ENCODE measurements around the gene GRIK3.

The GRIK3 gene

GRCh38 chr1:37036667-37037053 lies 2.3 kb upstream of the GRIK3 start:
- Histone ChIP-seq H3K56ac (ENCODE audit: low read length) (no peak overlapping the region), H3K9ac (ENCODE audit: low read length) (peak overlapping the region; percentile 37), H3K4me1 (ENCODE audit: control insufficient read depth, low read depth, low read length) (peaks cover 6% of the 10 kb centered on the region), H4K5ac (ENCODE audit: low read length) (no peak overlapping the region), H3K27ac (ENCODE audit: low read depth, low read length) (no peak overlapping the region), H3K4ac (ENCODE audit: low read depth, low read length) (no peak overlapping the region), H4K8ac (ENCODE audit: low read depth, low read length) (no peak overlapping the region), H2BK5ac (ENCODE audit: low read length) (no peak overlapping the region), H3K79me2 (ENCODE audit: control insufficient read depth, insufficient read depth, low read length) (no peaks in the 10 kb centered on the region), H2BK15ac (replicated peaks; ENCODE audit: low read depth) (no peak overlapping the region), H3K18ac (ENCODE audit: low read length) (peak overlapping the region; percentile 4), H3K4me2 (ENCODE audit: low read length) (peak overlapping the region; percentile 11), H3K27me3 (ENCODE audit: insufficient read depth, low read length, poor library complexity) (peaks cover 23% of the 10 kb centered on the region), H3K4me3 (ENCODE audit: low read length) (no peak overlapping the region), H2AK5ac (ENCODE audit: low read length) (no peak overlapping the region), H3K36me3 (ENCODE audit: control insufficient read depth, insufficient read depth, low read length) (no peaks in the 10 kb centered on the region), H2BK120ac (ENCODE audit: low read depth, low read length) (no peak overlapping the region), H3K79me1 (ENCODE audit: low read length) (no peaks in the 10 kb centered on the region), H3K23ac (ENCODE audit: low read length) (no peak overlapping the region)
- no peak for DNase-seq
- no CpG with 5 or more reads among the region's 13 CpGs for WGBS (ENCODE audit: extremely low coverage, insufficient coverage, low lambda C conversion rate)

- H3K27ac ChIP-seq (ENCODE audit: low read depth, low read length), result no peak overlapping the region
- H2BK5ac ChIP-seq (ENCODE audit: low read length), result no peak overlapping the region
- peaks cover 6% of the 10 kb centered on the region for H3K4me1 ChIP-seq (ENCODE audit: control insufficient read depth, low read depth, low read length)
- no peaks in the 10 kb centered on the region for H3K79me1 ChIP-seq (ENCODE audit: low read length)
- peak overlapping the region; percentile 62 for H3K4me2 ChIP-seq (ENCODE audit: low read length)
- no CpG with 5 or more reads among the region's 20 CpGs for WGBS (ENCODE audit: extremely low coverage, insufficient coverage, low lambda C conversion rate)
- H3K79me2 ChIP-seq (ENCODE audit: control insufficient read depth, insufficient read depth, low read length), result no peaks in the 10 kb centered on the region
- H2AK5ac ChIP-seq (ENCODE audit: low read length), result no peak overlapping the region
- no peak overlapping the region for H3K23ac ChIP-seq (ENCODE audit: low read length)
- no peak overlapping the region for H4K5ac ChIP-seq (ENCODE audit: low read length)
- H3K9ac ChIP-seq (ENCODE audit: low read length), result peak overlapping the region; percentile 50
- no peak overlapping the region for H2BK15ac ChIP-seq (replicated peaks; ENCODE audit: low read depth)
- no peak overlapping the region for H3K18ac ChIP-seq (ENCODE audit: low read length)
- peak overlapping the region; percentile 3 for H3K4me3 ChIP-seq (ENCODE audit: low read length)
- peak; percentile 78 for DNase-seq
- no peak overlapping the region for H4K8ac ChIP-seq (ENCODE audit: low read depth, low read length)
- no peak overlapping the region for H3K4ac ChIP-seq (ENCODE audit: low read depth, low read length)
- H3K36me3 ChIP-seq (ENCODE audit: control insufficient read depth, insufficient read depth, low read length), result no peaks in the 10 kb centered on the region
- H3K27me3 ChIP-seq (ENCODE audit: insufficient read depth, low read length, poor library complexity), result peaks cover 27% of the 10 kb centered on the region
- H2BK120ac ChIP-seq (ENCODE audit: low read depth, low read length), result no peak overlapping the region
- peak overlapping the region; percentile 76 for H3K56ac ChIP-seq (ENCODE audit: low read length)
These were observed 1.7 kb upstream of the GRIK3 start for GRCh38 chr1:37035796-37036666.

GRCh38 chr1:37035014-37035691 lies 838 bp upstream of the GRIK3 start:
- H3K18ac ChIP-seq (ENCODE audit: low read length), result no peak overlapping the region
- H4K8ac ChIP-seq (ENCODE audit: low read depth, low read length), result no peak overlapping the region
- H3K56ac ChIP-seq (ENCODE audit: low read length), result peak overlapping the region; percentile 63
- H2BK15ac ChIP-seq (replicated peaks; ENCODE audit: low read depth), result no peak overlapping the region
- no peak overlapping the region for H2BK120ac ChIP-seq (ENCODE audit: low read depth, low read length)
- no peak overlapping the region for H3K27ac ChIP-seq (ENCODE audit: low read depth, low read length)
- H3K4me3 ChIP-seq (ENCODE audit: low read length), result no peak overlapping the region
- no peak overlapping the region for H2BK5ac ChIP-seq (ENCODE audit: low read length)
- H3K9ac ChIP-seq (ENCODE audit: low read length), result peak overlapping the region; percentile 24
- no peaks in the 10 kb centered on the region for H3K36me3 ChIP-seq (ENCODE audit: control insufficient read depth, insufficient read depth, low read length)
- H3K4me1 ChIP-seq (ENCODE audit: control insufficient read depth, low read depth, low read length), result peaks cover 6% of the 10 kb centered on the region
- peaks cover 27% of the 10 kb centered on the region for H3K27me3 ChIP-seq (ENCODE audit: insufficient read depth, low read length, poor library complexity)
- H3K23ac ChIP-seq (ENCODE audit: low read length), result peak overlapping the region; percentile 66
- no peaks in the 10 kb centered on the region for H3K79me2 ChIP-seq (ENCODE audit: control insufficient read depth, insufficient read depth, low read length)
- no peak overlapping the region for H3K4ac ChIP-seq (ENCODE audit: low read depth, low read length)
- H2AK5ac ChIP-seq (ENCODE audit: low read length), result no peak overlapping the region
- no peaks in the 10 kb centered on the region for H3K79me1 ChIP-seq (ENCODE audit: low read length)
- H3K4me2 ChIP-seq (ENCODE audit: low read length), result peak overlapping the region; percentile 56
- DNase-seq, result peak; percentile 25
- H4K5ac ChIP-seq (ENCODE audit: low read length), result no peak overlapping the region
- WGBS (ENCODE audit: extremely low coverage, insufficient coverage, low lambda C conversion rate), result no CpG with 5 or more reads among the region's 27 CpGs

GRCh38 chr1:37033355-37034101 lies 787 bp downstream of the GRIK3 start:
- Histone ChIP-seq H3K18ac (ENCODE audit: low read length) (peak overlapping the region; percentile 1), H3K4me1 (ENCODE audit: control insufficient read depth, low read depth, low read length) (peaks cover 6% of the 10 kb centered on the region), H4K8ac (ENCODE audit: low read depth, low read length) (no peak overlapping the region), H3K4me3 (ENCODE audit: low read length) (peak overlapping the region; percentile 10), H3K23ac (ENCODE audit: low read length) (peak overlapping the region; percentile 39), H3K27me3 (ENCODE audit: insufficient read depth, low read length, poor library complexity) (peaks cover 27% of the 10 kb centered on the region), H3K79me2 (ENCODE audit: control insufficient read depth, insufficient read depth, low read length) (no peaks in the 10 kb centered on the region), H2AK5ac (ENCODE audit: low read length) (no peak overlapping the region), H3K4me2 (ENCODE audit: low read length) (peak overlapping the region; percentile 71), H3K9ac (ENCODE audit: low read length) (peak overlapping the region; percentile 52), H4K5ac (ENCODE audit: low read length) (no peak overlapping the region), H3K27ac (ENCODE audit: low read depth, low read length) (no peak overlapping the region), H2BK120ac (ENCODE audit: low read depth, low read length) (no peak overlapping the region), H3K36me3 (ENCODE audit: control insufficient read depth, insufficient read depth, low read length) (no peaks in the 10 kb centered on the region), H3K56ac (ENCODE audit: low read length) (peak overlapping the region; percentile 72), H3K4ac (ENCODE audit: low read depth, low read length) (no peak overlapping the region), H2BK5ac (ENCODE audit: low read length) (no peak overlapping the region), H3K79me1 (ENCODE audit: low read length) (no peaks in the 10 kb centered on the region), H2BK15ac (replicated peaks; ENCODE audit: low read depth) (no peak overlapping the region)
- DNase-seq, result peak; percentile 31
- no CpG with 5 or more reads among the region's 66 CpGs for WGBS (ENCODE audit: extremely low coverage, insufficient coverage, low lambda C conversion rate)

GRCh38 chr1:37032660-37033354 lies 1.5 kb downstream of the GRIK3 start:
- Histone ChIP-seq H4K5ac (ENCODE audit: low read length) (no peak overlapping the region), H2BK120ac (ENCODE audit: low read depth, low read length) (no peak overlapping the region), H2BK15ac (replicated peaks; ENCODE audit: low read depth) (no peak overlapping the region), H3K79me2 (ENCODE audit: control insufficient read depth, insufficient read depth, low read length) (no peaks in the 10 kb centered on the region), H3K4me3 (ENCODE audit: low read length) (no peak overlapping the region), H4K8ac (ENCODE audit: low read depth, low read length) (no peak overlapping the region), H3K79me1 (ENCODE audit: low read length) (no peaks in the 10 kb centered on the region), H2AK5ac (ENCODE audit: low read length) (no peak overlapping the region), H3K27ac (ENCODE audit: low read depth, low read length) (no peak overlapping the region), H3K18ac (ENCODE audit: low read length) (no peak overlapping the region), H3K9ac (ENCODE audit: low read length) (peak overlapping the region; percentile 52), H3K4ac (ENCODE audit: low read depth, low read length) (no peak overlapping the region), H3K36me3 (ENCODE audit: control insufficient read depth, insufficient read depth, low read length) (no peaks in the 10 kb centered on the region), H3K4me2 (ENCODE audit: low read length) (peak overlapping the region; percentile 71), H3K23ac (ENCODE audit: low read length) (no peak overlapping the region), H2BK5ac (ENCODE audit: low read length) (no peak overlapping the region), H3K27me3 (ENCODE audit: insufficient read depth, low read length, poor library complexity) (peaks cover 27% of the 10 kb centered on the region), H3K56ac (ENCODE audit: low read length) (peak overlapping the region; percentile 72), H3K4me1 (ENCODE audit: control insufficient read depth, low read depth, low read length) (peaks cover 6% of the 10 kb centered on the region)
- WGBS (ENCODE audit: extremely low coverage, insufficient coverage, low lambda C conversion rate), result no CpG with 5 or more reads among the region's 60 CpGs
- peak; percentile 31 for DNase-seq

All from mesendoderm (in vitro differentiated cells).